G401.6 (cell line): ENCODE measurements around the gene GPX2.
"Not testable (repeated sequence)": the region's sequence is repeated elsewhere in the genome, so short reads cannot be mapped to it uniquely, and the experiment has no call there.

Experiments
- FAIRE-seq: peaks from 2 replicates; lab custom pipeline; 2012; peaks lifted over from hg19 to GRCh38; lab: Jason Lieb, UNC

GPX2 gene

GRCh38 chr14:64938972-64939816 is 3.4 kb downstream of the GPX2 start:
- FAIRE-seq, result no peak

- peak; percentile 46 for FAIRE-seq
These were observed 4.7 kb downstream of the GPX2 start for GRCh38 chr14:64937821-64938193.

GRCh38 chr14:64937171-64937820 is 5.2 kb downstream of the GPX2 start:
- FAIRE-seq, result no peak

DNA sequence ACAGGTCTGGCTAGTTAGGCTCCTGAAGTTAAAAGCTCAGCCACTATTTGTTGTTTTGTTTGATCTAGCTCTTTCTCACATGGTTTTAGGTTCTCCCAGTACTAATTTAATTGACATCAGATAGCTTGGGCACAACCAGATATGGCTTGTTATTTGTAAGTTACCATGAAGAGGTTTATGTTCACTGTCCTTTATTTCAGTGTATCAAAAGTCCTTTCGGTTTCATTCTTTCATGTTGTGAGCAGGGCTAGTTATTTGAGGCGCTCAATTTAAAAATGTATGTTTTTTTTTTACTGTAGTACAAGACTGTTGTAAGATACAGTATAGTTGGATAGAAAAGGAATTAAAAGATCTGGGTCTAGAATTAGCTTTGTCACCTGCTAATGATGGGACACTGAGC is 7.0 kb downstream of the GPX2 start:
- no peak for FAIRE-seq

DNA sequence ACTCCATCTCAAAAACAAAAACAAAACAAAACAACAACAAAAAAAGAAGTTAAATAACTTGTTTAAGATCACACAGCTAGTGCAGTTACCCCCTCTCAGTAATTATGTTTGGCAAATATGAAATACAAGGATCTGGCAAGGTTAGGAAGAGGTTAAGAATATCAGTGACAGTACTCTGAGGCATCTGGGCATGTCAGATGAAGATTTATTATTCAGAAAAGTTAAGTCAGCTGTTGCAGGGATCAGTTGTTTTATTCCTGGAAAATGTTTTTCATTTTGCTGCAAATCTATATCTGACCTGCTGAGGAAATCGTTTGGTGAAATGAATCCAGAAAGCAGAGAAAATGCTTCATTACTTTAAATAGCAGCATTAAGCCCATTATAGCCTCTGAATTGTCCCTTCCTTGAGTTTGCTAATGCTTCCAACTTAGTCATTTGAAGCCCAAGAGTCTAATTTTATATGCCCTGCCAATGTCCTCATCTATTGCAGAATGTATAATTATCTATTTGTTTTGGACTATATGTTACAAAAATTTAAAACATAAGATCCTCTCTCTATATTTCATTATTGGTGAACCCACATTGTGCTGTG is 8.1 kb downstream of the GPX2 start:
- no peak for FAIRE-seq

DNA sequence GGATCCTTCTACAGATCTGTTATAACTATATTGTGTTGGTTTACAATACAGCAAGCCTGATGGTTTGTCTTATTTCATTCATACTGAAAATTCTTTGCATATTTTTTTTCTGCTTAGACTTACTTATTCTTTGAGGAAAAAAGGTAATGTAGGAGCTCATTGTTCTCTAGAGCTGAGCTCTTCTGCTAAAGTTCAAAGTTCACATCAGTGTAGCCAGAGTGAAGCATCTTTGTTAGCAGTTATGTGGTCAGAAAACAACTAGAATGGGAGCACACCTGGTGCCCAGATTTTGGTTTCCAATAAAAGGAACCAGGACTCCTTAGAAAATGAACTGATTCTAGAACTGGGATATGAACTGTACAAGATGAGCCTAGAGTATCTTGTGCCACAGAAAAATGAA is 10.3 kb downstream of the GPX2 start:
- FAIRE-seq, result no peak

DNA sequence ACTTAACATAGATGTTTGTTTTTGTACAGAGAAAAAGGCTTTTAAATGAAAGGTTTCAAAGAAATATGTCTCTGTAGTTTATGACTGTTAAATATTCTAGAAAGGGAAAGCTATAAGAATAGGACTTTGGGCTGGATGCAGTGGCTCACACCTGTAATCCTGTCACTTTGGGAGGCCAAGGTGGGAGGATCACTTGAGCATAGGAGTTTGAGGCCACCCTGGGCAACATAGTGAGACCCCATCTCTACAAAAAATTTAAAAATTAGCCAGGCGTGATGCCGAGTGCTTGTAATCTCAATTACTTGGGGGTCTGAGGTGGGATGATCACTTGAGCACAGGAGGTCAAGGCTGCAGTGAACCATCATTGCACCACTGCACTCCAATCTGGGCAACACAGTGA is 11.4 kb downstream of the GPX2 start:
- no peak for FAIRE-seq

DNA sequence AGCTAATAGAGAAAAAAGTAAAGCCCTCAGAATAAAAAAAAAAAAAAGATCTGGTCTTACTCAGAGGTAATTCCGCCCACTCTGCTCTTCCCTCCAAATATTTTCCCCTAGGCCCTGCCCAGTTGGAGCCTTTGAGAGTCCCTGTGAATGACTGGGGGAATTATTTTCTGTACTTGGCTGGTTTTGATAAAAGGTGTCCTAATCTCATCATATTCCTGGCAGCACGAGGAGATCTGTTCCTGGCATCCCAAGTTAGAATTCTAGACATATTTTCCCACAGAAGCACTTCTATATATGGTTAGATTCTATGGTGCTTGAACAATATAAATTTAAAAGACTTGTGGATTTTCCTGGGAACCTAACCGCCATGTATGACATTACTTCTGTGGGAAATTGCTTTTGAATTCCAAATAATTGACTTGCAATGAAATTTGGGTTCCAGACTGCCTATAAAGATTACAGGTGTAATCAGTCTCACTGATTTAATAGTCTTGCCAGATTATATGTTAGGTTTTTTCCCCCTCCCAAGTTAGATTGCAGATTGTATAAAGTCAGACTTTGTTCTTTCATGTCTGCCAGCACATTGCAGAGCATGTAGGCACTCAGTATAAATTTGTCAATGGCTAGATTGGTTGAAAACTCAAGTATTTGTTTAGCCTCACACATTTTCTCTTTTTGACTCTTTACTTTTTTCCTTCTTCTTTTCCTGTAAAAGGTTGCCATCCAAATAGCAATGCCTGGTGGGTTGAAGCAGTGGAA is 12.3 kb downstream of the GPX2 start:
- no peak for FAIRE-seq

DNA sequence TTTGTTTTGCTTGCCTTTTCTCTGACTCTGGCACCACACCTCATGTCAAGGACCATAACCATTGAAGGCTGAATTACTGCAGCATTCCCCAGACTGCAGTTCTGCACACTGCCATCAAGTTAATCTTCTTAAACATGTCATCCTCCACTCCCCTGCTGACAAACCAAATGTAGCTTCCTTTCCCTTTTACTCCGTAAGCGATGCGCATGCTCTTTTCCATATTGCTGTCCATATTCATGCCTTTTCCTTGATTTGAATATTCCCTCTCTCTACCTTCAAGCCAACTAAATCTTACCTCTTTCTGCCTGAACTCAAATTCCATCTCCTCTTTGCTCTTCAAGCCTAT is 13.6 kb downstream of the GPX2 start:
- FAIRE-seq, result no peak

DNA sequence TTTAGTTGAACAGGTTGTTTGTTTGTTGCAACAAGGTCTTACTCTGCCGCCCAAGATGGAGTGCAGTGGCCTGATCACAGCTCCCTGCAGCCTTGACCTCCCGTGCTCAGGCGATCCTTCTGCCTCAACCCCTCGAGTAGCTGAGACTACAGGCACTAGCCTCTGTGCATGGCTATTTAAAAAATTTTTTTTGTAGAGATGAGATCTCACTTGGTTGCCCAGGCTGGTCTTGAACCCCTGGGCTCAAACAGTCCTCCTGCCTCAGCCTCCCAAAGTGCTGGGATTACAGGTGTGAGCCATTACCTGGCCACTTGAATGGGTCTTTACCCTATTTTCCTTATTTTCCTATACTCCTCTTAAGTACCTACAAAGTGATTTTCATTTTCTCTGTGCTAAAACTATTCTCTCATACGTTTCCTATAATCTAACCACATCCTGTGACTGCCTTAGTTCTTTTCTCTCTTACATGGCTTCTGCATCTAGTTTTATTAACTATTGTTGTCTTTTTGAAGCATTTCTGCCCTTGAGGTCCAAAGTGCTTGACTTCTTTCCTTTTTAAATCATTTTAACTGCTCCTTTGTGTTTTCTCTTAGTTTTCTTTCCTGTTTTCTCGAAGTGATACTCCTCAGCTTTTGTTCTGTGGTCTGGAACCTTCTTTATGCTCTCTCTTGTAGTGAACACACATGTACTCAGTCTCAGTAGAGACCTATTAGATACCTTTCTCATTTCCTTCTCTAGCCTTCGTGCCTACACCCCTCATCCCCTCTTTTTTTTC is 14.1 kb downstream of the GPX2 start:
- no peak for FAIRE-seq

DNA sequence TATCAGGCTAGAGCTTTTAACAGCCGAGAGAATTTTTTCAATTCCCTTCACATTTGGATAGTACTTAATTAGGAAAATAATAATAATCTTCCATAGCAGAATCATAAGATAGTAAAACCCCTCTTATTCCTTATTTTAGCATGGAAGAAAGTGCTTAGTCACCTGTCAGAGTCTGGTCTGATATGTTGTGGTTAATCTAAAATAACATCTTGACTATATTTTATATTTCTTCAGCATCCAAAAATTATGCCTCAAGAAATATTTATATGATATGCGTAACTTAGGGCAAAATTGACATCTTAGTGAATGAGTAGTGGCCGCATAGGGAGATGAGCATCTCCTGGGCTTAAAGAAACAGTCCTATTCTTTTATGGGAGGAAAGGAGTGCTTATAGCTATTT is 15.5 kb downstream of the GPX2 start:
- no peak for FAIRE-seq

- FAIRE-seq, result no peak
These were observed 16.0 kb downstream of the GPX2 start for GRCh38 chr14:64926398-64926995.

DNA sequence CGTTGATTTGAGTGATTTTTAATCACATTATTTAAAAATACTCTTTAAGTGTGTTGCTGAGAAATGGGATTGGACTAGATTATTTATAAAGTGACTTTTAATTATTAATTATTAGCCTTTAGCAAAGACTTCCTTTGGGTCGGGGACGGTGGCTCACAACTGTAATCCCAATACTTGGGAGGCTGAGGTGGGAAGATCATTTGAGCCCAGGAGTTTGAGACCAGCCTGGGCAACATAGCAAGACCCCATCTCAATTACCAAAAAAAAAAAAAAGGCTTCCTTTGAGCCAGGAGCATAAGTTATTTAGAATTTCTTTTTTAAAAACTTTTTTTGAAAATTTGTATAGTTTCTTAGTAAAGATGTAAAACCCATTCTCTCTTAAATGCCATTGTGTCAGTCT is 19.5 kb downstream of the GPX2 start:
- no peak for FAIRE-seq

GRCh38 chr14:64920465-64920864 is 22.1 kb downstream of the GPX2 start:
- no peak for FAIRE-seq

DNA sequence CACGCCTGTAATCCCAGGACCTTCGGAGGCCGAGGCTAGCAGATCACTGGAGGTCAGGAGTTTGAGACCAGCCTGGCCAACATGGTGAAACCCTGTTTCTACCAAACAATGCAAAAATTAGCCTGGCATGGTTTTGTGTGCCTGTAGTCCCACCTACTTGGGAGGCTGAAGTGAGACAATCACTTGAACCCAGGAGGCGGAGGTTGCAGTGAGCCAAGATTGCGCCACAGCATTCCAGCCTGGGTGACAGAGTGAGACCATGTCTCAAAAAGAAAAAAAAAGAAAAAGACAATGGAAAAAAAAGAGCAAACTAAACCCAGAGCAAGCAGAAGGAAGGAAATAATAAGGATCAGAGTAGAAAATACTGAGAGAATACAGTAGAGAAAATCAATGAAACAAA is 22.9 kb downstream of the GPX2 start:
- FAIRE-seq, result no peak

GRCh38 chr14:64919215-64919614 is 23.3 kb downstream of the GPX2 start:
- FAIRE-seq, result no peak

- FAIRE-seq, result no peak
These were observed 24.3 kb downstream of the GPX2 start for GRCh38 chr14:64918216-64918615.

DNA sequence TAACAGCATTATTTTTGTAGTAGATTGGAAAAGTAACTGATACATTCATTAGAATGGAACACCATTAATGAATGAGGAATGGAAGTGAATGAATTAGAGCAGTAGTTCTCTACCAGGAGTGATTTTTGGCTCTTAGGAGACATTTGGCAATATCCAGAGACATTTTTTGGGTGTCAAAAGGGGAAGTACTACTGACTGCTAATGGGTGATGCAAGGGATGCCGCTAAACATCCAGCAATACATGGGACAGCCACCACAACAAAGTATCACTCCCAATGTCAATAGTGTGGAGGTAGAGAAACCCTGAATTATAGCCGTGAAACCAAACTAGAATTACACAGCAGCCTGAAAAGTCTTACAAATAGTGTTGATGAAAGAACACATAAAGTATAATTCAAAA is 26.7 kb downstream of the GPX2 start:
- no peak for FAIRE-seq

DNA sequence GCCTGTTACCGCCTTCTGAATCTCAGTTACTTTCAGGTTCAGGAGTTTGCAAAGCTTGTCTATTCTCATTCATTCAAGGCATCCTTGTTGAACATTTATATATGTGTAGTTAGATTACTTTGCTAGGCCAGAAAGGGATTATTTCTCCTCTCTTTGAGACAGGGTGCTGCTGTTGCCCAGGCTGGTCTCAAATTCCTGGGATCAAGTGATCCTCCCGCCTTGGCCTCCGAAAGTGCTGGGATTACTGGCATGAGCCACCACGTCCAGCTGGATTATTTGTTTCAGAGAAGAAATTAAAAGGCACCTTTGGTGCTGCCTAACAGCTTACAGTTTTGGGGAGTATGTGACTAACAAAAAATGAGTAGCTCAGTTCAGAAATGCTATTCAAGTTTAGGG is 27.5 kb downstream of the GPX2 start:
- FAIRE-seq, result no peak

- FAIRE-seq, result peak; percentile 94
These were observed 28.1 kb downstream of the GPX2 start, which contains the start of gene CHURC1 for GRCh38 chr14:64914237-64915028. TSS of gene CHURC1 (plus strand) at chr14:64914455. CDS start at chr14:64914496, 41 bp downstream.

GRCh38 chr14:64913477-64913876 is 29.1 kb downstream of the GPX2 start:
- FAIRE-seq, result not testable (repeated sequence)
